C4-2B (cell line): ENCODE measurements around the gene SCAI.

Experiments
- ZFX ChIP-seq: fragments of 450-650 bp; IDR thresholded peaks from 2 replicates; pipeline ENCODE4 v1.6.1; 2017
- TF ChIP-seq, protein P1 (sequence below): fragments of 450-650 bp; conservative IDR thresholded peaks from 2 replicates; pipeline ENCODE4 v1.5.1; 2017; ENCODE audit warnings: mild to moderate bottlenecking

DNA sequence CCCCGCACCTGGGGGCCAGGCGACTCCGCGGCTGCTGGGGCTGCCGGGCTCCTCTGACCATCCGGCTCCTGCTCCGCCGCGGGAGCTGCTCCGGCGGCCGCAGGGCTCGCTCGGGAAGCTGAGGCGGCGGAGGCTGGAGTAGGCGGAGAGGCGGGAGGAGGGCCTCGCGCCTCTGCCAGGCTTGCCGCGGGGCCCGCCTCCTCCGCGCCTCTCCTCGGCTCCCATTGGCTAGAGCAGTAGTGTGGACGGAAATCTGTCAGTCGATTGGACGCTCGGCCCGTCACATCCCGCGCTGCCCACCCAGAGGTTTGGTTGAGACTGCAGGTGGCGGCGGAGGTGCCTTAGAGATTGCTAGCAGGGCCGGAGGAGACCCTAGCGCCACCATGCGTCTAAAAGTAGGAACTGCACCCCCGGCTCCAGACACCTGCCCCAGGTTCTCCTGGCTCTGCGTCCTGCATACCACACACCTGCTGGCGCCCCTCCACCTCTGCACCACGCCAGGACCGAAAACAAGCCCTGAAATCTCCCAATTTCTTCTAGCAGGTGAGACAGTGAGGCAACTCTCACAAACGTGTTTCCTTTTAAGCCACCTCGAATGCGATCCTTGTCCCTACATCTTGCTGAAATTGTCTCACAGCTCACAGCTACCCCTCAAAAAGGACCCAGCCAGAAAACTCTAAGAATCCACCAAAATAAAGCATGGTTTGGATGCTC, at the start of gene SCAI:
- TF ChIP-seq, protein P1, sequence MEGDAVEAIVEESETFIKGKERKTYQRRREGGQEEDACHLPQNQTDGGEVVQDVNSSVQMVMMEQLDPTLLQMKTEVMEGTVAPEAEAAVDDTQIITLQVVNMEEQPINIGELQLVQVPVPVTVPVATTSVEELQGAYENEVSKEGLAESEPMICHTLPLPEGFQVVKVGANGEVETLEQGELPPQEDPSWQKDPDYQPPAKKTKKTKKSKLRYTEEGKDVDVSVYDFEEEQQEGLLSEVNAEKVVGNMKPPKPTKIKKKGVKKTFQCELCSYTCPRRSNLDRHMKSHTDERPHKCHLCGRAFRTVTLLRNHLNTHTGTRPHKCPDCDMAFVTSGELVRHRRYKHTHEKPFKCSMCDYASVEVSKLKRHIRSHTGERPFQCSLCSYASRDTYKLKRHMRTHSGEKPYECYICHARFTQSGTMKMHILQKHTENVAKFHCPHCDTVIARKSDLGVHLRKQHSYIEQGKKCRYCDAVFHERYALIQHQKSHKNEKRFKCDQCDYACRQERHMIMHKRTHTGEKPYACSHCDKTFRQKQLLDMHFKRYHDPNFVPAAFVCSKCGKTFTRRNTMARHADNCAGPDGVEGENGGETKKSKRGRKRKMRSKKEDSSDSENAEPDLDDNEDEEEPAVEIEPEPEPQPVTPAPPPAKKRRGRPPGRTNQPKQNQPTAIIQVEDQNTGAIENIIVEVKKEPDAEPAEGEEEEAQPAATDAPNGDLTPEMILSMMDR: peak; percentile 99
- no peak for TF ChIP-seq ZFX
